ENCODE data around the gene CARD16.

DNA sequence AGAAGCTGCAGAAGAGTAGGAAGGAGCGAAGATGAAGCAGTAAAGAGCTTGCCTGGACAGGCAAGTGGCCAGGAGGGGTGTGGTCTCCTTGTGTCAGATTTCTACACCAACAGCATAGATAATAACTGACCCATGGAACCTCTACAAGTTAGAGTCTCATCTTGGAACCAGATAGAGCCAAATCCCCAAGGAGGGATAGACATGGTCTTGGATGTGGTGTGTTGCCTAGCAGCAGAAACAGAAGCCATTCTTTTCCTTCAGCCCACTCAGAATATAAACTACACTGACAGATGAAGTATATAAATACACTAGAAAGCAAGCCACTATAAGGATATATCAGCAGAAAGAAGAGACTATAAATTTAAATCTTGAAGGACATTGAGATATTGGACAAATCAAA is 4.3 kb upstream of the CARD16 start:
- TF ChIP-seq ARNTL (CRISPR knock-in tag; IDR thresholded peaks at IDR 0.05; ENCODE audit: borderline replicate concordance, low read depth), result no peak
- TF ChIP-seq GLIS3 (CRISPR knock-in tag; IDR thresholded peaks at IDR 0.05), result no peak
- TF ChIP-seq ZFP3 (CRISPR knock-in tag; IDR thresholded peaks at IDR 0.05), result no peak
- TF ChIP-seq, protein P1, sequence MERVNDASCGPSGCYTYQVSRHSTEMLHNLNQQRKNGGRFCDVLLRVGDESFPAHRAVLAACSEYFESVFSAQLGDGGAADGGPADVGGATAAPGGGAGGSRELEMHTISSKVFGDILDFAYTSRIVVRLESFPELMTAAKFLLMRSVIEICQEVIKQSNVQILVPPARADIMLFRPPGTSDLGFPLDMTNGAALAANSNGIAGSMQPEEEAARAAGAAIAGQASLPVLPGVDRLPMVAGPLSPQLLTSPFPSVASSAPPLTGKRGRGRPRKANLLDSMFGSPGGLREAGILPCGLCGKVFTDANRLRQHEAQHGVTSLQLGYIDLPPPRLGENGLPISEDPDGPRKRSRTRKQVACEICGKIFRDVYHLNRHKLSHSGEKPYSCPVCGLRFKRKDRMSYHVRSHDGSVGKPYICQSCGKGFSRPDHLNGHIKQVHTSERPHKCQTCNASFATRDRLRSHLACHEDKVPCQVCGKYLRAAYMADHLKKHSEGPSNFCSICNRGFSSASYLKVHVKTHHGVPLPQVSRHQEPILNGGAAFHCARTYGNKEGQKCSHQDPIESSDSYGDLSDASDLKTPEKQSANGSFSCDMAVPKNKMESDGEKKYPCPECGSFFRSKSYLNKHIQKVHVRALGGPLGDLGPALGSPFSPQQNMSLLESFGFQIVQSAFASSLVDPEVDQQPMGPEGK (CRISPR knock-in tag; IDR thresholded peaks at IDR 0.05; ENCODE audit: borderline replicate concordance), result no peak
- TF ChIP-seq, protein P2, sequence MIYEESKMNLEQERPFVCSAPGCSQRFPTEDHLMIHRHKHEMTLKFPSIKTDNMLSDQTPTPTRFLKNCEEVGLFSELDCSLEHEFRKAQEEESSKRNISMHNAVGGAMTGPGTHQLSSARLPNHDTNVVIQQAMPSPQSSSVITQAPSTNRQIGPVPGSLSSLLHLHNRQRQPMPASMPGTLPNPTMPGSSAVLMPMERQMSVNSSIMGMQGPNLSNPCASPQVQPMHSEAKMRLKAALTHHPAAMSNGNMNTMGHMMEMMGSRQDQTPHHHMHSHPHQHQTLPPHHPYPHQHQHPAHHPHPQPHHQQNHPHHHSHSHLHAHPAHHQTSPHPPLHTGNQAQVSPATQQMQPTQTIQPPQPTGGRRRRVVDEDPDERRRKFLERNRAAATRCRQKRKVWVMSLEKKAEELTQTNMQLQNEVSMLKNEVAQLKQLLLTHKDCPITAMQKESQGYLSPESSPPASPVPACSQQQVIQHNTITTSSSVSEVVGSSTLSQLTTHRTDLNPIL (CRISPR knock-in tag; IDR thresholded peaks at IDR 0.05; ENCODE audit: low read depth), result no peak

Data from SK-N-SH treated with all-trans-retinoic acid at 6 μM for 48 hours (cell line).